ENCODE measurements around the gene APOBEC3B.
"Not testable (repeated sequence)": the region's sequence is repeated elsewhere in the genome, so short reads cannot be mapped to it uniquely, and the experiment has no call there.

The APOBEC3B gene

DNA sequence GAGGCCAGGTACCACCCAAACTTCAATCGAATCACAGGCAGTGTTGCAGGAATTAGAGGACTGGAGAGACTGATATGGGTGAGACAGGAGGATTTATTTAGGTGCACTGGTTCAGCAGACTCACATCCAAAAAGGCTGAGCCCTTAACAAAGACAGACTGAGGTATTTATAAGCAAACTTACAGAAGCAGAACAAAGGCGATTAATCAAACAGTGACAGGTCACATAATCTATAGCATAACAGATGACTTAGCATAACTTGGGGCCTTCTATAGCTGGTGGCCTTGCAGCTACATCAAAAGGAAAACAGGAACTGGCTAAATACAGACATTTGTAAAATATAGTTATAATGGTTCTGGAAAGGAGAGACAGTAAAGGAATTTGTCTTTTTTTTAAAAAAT, 2.1 kb downstream of the APOBEC3B start:
- Histone ChIP-seq H3K9me3 (ENCODE audit: control insufficient read depth, insufficient read depth, low read length) (no peaks in the 10 kb centered on the region; the same call in 1 of the 2 replicates), H3K36me3 (ENCODE audit: control insufficient read depth, insufficient read depth, low read length) (no peaks in the 10 kb centered on the region), H3K27me3 (ENCODE audit: control insufficient read depth, insufficient read depth, low read length) (no peaks in the 10 kb centered on the region), H3K9ac (ENCODE audit: low read depth, low read length) (no peak overlapping the region), H3K27ac (ENCODE audit: low read depth, low read length) (no peak overlapping the region), H3K4me3 (ENCODE audit: low read depth, low read length) (no peak overlapping the region), H3K4me1 (ENCODE audit: control insufficient read depth, insufficient read depth, low read length) (no peaks in the 10 kb centered on the region)

DNA sequence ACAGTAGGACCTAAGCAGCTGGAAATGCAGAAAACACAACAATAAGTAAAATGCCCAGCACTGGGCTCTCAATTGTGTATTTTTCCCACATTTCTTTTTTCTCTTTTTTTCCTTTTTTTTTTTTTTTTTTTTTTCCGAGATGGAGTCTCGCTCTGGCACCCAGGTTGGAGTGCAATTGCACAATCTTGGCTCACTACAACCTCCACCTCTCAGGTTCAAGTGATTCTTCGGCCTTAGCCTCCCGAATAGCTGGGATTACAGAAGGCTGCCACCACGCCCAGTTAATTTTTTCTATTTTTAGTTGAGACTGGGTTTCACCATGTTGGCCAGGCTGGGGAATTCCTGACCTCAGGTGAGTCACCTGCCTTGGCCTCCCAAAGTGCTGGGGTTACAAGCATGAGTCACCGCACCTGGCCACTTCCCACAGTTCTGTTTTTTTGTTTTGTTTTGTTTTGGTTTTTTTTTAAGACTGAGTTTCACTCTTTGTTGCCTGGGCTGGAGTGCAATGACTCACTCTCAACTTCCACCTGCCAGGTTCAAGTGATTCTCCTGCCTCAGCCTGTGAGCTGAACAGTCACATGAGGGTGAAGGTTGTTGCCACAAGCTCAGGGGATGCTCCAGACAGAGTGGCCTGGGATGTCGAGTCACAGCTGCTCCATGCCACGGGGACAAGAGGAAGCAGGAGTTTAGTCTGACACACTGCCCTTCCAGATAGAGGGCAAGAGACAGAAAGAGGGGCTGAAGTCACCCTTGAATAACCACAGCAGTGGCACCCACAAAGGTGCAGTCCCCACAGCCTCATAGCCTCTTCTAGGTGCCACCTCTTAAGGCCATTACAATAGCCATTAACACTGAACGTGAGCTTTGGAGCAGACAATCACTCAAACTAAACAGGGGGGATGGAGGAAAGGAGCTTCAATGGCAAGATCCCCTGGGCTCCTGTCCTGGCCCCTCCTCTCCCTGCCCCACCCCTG, 2.9 kb downstream of the APOBEC3B start:
- H3K4me1 ChIP-seq (ENCODE audit: control insufficient read depth, insufficient read depth, low read length); H3K36me3 ChIP-seq (ENCODE audit: control insufficient read depth, insufficient read depth, low read length); H3K9ac ChIP-seq (ENCODE audit: low read depth, low read length); H3K4me3 ChIP-seq (ENCODE audit: low read depth, low read length); H3K9me3 ChIP-seq (ENCODE audit: control insufficient read depth, insufficient read depth, low read length); H3K27me3 ChIP-seq (ENCODE audit: control insufficient read depth, insufficient read depth, low read length): not testable (repeated sequence)
- H3K27ac ChIP-seq (ENCODE audit: low read depth, low read length): peak overlapping the region; percentile 51

DNA sequence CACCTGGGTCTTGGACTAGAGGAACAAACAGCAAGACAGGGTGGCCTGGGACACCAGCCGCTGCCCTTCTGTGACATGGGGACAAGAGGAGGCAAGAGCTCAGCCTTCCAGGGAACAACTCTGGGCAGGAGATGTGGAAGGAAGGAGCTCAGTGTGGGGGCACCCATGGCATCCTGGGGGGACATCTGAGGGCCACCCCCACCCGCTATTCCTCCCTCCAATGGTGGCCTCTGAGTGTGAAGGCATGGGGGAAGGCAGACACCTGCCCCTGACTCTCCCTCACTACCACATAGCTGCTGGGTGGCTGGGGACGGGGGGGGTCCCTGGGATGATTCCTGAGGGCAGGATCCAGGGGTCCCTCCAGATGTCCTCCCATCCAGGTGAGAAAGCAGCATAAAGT, 4.5 kb downstream of the APOBEC3B start:
- Histone ChIP-seq H3K36me3 (ENCODE audit: control insufficient read depth, insufficient read depth, low read length) (no peaks in the 10 kb centered on the region), H3K27ac (ENCODE audit: low read depth, low read length) (no peak overlapping the region), H3K27me3 (ENCODE audit: control insufficient read depth, insufficient read depth, low read length) (no peaks in the 10 kb centered on the region), H3K9ac (ENCODE audit: low read depth, low read length) (no peak overlapping the region), H3K9me3 (ENCODE audit: control insufficient read depth, insufficient read depth, low read length) (no peaks in the 10 kb centered on the region; the same call in 1 of the 2 replicates), H3K4me3 (ENCODE audit: low read depth, low read length) (no peak overlapping the region), H3K4me1 (ENCODE audit: control insufficient read depth, insufficient read depth, low read length) (no peaks in the 10 kb centered on the region)

DNA sequence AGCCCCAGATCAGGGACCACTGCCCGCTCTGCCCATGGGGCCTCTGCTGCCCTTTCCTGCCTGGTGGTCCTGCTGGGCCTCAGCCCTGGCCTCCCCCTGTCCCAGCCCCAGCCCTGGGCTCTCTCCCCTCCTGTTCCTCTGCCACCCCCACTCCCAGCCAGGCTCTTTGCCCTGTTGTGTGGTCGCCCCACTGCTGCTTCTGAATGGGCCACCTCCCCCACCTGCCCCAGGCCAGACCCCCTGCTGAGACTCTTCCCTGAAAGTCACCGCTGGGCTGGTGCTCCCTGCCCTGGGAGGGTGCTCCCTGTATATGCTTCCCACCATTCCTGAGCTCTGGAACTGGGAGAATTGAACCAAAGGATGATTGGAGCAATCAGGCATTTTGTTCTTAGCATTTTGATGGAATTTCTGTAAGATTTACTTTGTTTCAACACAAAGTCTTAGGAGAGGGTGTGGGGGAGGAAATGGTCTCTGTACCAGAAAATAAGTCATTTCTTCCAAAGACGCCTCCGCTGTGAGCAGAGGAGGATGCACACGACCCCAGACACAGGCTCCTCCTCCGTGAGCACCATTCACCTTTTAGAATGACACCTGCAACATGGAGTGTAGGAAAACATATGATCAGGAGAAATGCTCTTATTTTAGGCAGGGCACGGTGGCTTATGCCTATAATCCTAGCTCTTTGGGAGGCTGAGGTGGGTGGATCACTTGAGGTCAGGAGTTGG, 5.2 kb downstream of the APOBEC3B start:
- H3K9ac ChIP-seq (ENCODE audit: low read depth, low read length): no peak overlapping the region
- no peaks in the 10 kb centered on the region for H3K27me3 ChIP-seq (ENCODE audit: control insufficient read depth, insufficient read depth, low read length)
- H3K36me3 ChIP-seq (ENCODE audit: control insufficient read depth, insufficient read depth, low read length): no peaks in the 10 kb centered on the region
- no peak overlapping the region for H3K27ac ChIP-seq (ENCODE audit: low read depth, low read length)
- H3K9me3 ChIP-seq (ENCODE audit: control insufficient read depth, insufficient read depth, low read length): no peaks in the 10 kb centered on the region; the same call in 1 of the 2 replicates
- no peaks in the 10 kb centered on the region for H3K4me1 ChIP-seq (ENCODE audit: control insufficient read depth, insufficient read depth, low read length)
- H3K4me3 ChIP-seq (ENCODE audit: low read depth, low read length): no peak overlapping the region

DNA sequence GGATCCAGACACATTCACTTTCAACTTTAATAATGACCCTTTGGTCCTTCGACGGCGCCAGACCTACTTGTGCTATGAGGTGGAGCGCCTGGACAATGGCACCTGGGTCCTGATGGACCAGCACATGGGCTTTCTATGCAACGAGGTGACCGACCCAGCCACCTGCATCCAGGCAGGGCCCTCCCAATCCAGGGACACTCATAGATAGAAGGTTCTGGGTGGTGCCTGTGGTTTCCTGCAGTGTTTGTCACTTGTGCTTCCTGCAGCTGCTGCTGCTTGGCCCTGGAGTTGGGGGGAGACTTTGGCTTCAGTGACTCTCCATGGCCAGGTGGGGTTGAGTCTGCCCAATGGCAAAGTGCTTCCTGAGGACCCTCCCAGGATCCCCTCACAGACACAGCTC, 7.3 kb downstream of the APOBEC3B start:
- H3K4me1 ChIP-seq (ENCODE audit: control insufficient read depth, insufficient read depth, low read length): no peaks in the 10 kb centered on the region
- H3K9ac ChIP-seq (ENCODE audit: low read depth, low read length): no peak overlapping the region
- no peaks in the 10 kb centered on the region for H3K27me3 ChIP-seq (ENCODE audit: control insufficient read depth, insufficient read depth, low read length)
- no peaks in the 10 kb centered on the region for H3K9me3 ChIP-seq (ENCODE audit: control insufficient read depth, insufficient read depth, low read length)
- H3K27ac ChIP-seq (ENCODE audit: low read depth, low read length): no peak overlapping the region
- H3K4me3 ChIP-seq (ENCODE audit: low read depth, low read length): no peak overlapping the region
- H3K36me3 ChIP-seq (ENCODE audit: control insufficient read depth, insufficient read depth, low read length): no peaks in the 10 kb centered on the region

DNA sequence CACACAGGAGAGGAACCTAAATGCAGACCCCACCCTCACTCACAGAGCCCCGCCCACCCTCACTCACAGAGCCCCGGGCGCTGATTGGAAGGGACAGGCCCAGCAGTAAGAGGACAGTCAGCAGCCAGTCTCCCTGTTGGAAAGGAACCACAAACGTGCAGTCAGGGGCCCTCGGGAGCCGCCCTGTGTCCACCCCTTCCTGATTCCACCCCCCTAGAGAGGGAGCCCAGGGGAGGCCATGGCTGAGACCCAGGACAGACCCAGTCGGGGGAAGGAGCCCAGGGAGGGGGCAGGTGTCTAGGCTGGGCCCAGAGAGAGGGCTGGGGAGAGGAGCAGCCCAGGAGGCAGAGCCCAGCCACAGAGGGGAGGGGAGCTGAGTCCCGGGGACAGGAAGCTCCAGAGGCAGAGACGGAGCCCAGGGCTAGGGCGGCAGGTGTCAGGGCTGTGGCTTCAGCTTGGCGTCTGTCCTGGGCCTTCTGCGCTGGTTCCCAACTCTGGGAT, 10.8 kb downstream of the APOBEC3B start:
- H3K9ac ChIP-seq (ENCODE audit: low read depth, low read length); H3K36me3 ChIP-seq (ENCODE audit: control insufficient read depth, insufficient read depth, low read length); H3K9me3 ChIP-seq (ENCODE audit: control insufficient read depth, insufficient read depth, low read length); H3K4me3 ChIP-seq (ENCODE audit: low read depth, low read length); H3K27me3 ChIP-seq (ENCODE audit: control insufficient read depth, insufficient read depth, low read length); H3K4me1 ChIP-seq (ENCODE audit: control insufficient read depth, insufficient read depth, low read length): not testable (repeated sequence)
- H3K27ac ChIP-seq (ENCODE audit: low read depth, low read length): peak overlapping the region; percentile 28

DNA sequence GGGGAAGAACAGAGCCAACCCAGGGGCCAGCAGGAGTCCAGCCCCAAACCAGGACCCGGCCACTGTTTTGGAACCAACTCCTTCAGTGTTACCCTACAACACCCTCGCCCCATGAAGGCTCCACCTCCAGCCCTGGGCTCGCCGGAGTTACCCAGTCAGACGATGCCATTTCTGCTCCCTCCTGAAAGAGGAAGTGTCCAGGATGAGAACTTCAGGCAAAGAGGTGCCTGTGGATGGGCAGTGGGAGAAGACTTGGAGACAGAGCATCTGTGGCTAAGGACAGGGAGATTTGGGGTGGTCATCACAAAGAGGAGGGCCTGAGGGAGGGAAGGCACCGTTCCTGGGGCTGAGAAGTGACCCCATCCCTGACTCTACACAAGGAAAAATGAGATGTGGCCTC, 14.0 kb downstream of the APOBEC3B start:
- no peak overlapping the region for H3K9ac ChIP-seq (ENCODE audit: low read depth, low read length)
- H3K4me3 ChIP-seq (ENCODE audit: low read depth, low read length): no peak overlapping the region
- H3K27me3 ChIP-seq (ENCODE audit: control insufficient read depth, insufficient read depth, low read length): no peaks in the 10 kb centered on the region
- no peaks in the 10 kb centered on the region; the same call in 1 of the 2 replicates for H3K4me1 ChIP-seq (ENCODE audit: control insufficient read depth, insufficient read depth, low read length)
- no peaks in the 10 kb centered on the region for H3K36me3 ChIP-seq (ENCODE audit: control insufficient read depth, insufficient read depth, low read length)
- H3K27ac ChIP-seq (ENCODE audit: low read depth, low read length): no peak overlapping the region
- H3K9me3 ChIP-seq (ENCODE audit: control insufficient read depth, insufficient read depth, low read length): no peaks in the 10 kb centered on the region

DNA sequence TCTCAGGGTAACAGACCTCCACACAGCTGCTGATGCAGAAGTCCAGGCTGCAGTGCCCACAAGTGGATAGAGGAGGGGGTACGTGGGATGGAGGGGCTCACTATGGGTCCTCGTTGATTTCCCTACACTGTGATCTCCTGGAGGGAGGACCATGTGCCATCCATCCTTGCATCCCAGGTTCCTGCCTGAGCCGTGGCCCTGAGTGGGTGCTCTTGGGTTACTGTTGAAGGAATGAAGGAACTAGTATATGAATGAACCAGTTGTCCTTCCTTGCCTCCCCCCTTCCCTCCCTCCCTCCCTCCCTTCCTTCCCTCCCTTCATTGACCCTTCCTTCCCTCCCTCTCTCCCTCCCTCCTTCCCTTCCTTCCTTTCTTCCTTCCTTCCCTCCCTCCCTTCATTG, 15.4 kb downstream of the APOBEC3B start:
- Histone ChIP-seq H3K9me3 (ENCODE audit: control insufficient read depth, insufficient read depth, low read length) (no peaks in the 10 kb centered on the region), H3K36me3 (ENCODE audit: control insufficient read depth, insufficient read depth, low read length) (no peaks in the 10 kb centered on the region), H3K9ac (ENCODE audit: low read depth, low read length) (no peak overlapping the region), H3K4me1 (ENCODE audit: control insufficient read depth, insufficient read depth, low read length) (no peaks in the 10 kb centered on the region; the same call in 1 of the 2 replicates), H3K4me3 (ENCODE audit: low read depth, low read length) (no peak overlapping the region), H3K27ac (ENCODE audit: low read depth, low read length) (peak overlapping the region; percentile 28), H3K27me3 (ENCODE audit: control insufficient read depth, insufficient read depth, low read length) (no peaks in the 10 kb centered on the region)

DNA sequence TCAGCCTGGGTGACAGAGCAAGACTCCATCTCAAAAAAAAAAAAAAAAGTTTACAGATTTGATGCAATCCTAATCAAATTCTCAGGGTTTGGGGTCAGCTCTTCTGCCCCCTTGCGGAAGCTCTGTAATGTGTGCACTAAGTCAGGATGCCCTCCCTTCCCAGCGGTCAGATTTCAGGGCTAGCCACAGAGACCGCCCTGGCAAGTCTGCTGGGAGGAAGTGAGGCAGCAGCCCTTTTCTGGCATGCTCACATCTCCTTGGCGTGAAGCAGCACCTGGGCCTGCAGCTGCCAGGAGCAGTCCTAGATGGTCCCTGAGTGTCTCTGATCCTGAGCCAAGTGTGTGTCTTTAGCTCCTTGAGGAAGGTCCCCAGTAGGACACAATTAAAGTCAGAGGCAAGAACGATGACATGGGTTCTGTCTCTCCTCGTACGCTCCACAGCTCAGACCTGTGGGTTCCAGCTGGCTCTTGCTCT, 21.1 kb downstream of the APOBEC3B start:
- H3K27me3 ChIP-seq (ENCODE audit: control insufficient read depth, insufficient read depth, low read length): no peaks in the 10 kb centered on the region
- H3K9ac ChIP-seq (ENCODE audit: low read depth, low read length): no peak overlapping the region
- no peak overlapping the region for H3K27ac ChIP-seq (ENCODE audit: low read depth, low read length)

DNA sequence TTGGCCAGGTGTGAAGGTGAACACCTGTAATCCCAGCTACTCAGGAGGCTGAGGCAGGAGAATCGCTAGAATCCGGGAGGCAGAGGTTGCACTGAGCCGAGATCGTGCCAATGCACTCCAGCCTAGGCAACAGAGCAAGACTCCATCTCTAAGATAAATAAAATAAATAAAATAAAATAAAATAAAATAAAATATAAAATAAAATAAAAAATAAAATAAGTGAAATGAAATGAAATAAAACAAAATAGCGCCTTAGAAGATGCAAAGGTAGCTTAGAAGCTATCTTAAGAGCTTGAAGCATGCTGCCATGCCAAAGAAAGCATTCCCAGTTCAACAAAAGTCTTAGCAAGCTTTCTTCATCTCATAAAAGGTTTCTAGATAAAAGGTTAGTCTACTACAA, 25.0 kb downstream of the APOBEC3B start:
- Histone ChIP-seq H3K36me3 (ENCODE audit: control insufficient read depth, insufficient read depth, low read length) (no peaks in the 10 kb centered on the region), H3K27me3 (ENCODE audit: control insufficient read depth, insufficient read depth, low read length) (no peaks in the 10 kb centered on the region), H3K27ac (ENCODE audit: low read depth, low read length) (no peak overlapping the region), H3K4me1 (ENCODE audit: control insufficient read depth, insufficient read depth, low read length) (peaks cover 4% of the 10 kb centered on the region), H3K4me3 (ENCODE audit: low read depth, low read length) (no peak overlapping the region), H3K9me3 (ENCODE audit: control insufficient read depth, insufficient read depth, low read length) (no peaks in the 10 kb centered on the region), H3K9ac (ENCODE audit: low read depth, low read length) (no peak overlapping the region)

More for the DNA sequence above, 21.1 kb downstream of the APOBEC3B start:
- no peak overlapping the region for H3K4me3 ChIP-seq (ENCODE audit: low read depth, low read length)
- no peaks in the 10 kb centered on the region for H3K36me3 ChIP-seq (ENCODE audit: control insufficient read depth, insufficient read depth, low read length)
- peaks cover 4% of the 10 kb centered on the region for H3K4me1 ChIP-seq (ENCODE audit: control insufficient read depth, insufficient read depth, low read length)
- H3K9me3 ChIP-seq (ENCODE audit: control insufficient read depth, insufficient read depth, low read length): no peaks in the 10 kb centered on the region
